Activated T-helper 17 cell treated with anti-CD3 and anti-CD28 coated beads, Interleukin-2, amount 50 U/mL, for 72 hours (primary cell): Measurements from ENCODE around the gene CPN1. TPM values are rescaled to one million over a fixed set of nuclear protein-coding genes. Genes with fewer than 3 reads are reported as not detected.
"Not testable (repeated sequence)": the region's sequence is repeated elsewhere in the genome, so short reads cannot be mapped to it uniquely, and the experiment has no call there.

Experiments
- ATAC-seq: fragments of 150-1000 bp; cut with Tn5 transposase; replicated peaks from 2 replicates; pipeline ENCODE4 v1.10.0; 2021; ENCODE audit warnings: mild to moderate bottlenecking, moderate library complexity
- H3K27ac Mint-ChIP-seq: one replicate; pipeline ENCODE4 v1.8.0; 2022; ENCODE audit warnings: mixed read lengths
- H3K27me3 Mint-ChIP-seq: one replicate; pipeline ENCODE4 v1.8.0; 2022; ENCODE audit warnings: mixed read lengths
- H3K36me3 Mint-ChIP-seq: one replicate; pipeline ENCODE4 v1.8.0; 2022; ENCODE audit warnings: low read depth, mild to moderate bottlenecking, mixed read lengths
- H3K4me1 Mint-ChIP-seq: one replicate; pipeline ENCODE4 v1.8.0; 2022; ENCODE audit warnings: mixed read lengths
- H3K4me3 Mint-ChIP-seq: one replicate; pipeline ENCODE4 v1.8.0; 2022; ENCODE audit warnings: mild to moderate bottlenecking, mixed read lengths
- H3K9me3 Mint-ChIP-seq: one replicate; pipeline ENCODE4 v1.8.0; 2022; ENCODE audit warnings: mixed read lengths
- total RNA-seq, 2 donors: library from RNA; stranded (reverse); gene quantifications; one replicate each; pipeline ENCODE4 v1.2.3, GENCODE V29; 2022

CPN1 gene
- total RNA-seq: not detected

DNA sequence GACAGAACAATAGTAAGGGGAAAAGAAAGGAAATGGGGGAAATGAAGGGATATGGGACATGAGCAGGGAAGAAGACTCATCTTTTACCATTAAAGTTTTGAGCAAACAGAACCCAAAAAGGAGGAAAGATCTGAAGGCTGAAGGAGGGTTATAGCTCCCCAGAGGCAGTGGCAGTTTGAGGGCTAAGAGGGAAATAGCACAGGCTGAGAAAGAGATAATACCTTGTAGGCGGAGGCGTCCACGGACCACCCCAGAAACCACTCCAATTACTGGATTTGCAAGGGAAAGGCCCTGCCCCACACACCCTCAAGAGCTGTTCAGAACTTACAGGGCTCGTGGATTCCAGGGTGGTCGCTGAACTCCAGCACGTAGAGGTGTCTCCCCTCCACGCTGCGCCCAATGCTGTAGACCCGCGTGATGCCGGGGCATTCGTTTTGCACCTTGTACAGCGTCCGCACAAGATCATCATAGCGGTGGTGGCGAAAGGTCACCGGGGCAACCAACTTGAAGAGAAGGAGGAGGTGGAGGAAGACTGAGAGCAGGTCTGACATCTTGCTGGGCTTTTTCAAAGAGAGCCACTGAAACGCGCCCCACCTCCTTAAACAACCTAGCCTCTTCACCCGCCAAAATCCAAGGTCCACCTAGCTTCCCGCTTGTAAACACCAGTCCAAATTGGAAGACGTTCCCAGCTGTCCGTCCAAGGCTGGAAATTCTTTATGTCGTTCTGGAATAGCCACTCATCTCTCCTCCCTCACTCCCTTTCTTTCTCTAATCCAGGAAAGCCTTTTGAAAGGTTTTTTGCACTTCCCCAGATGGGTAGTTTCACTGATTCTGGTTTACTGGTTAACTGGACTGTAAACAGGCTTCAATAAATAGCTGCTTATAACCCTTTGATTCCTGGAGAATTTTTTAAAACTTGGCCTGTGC, at the start of gene CPN1:
TSS of gene CPN1 (minus strand) at position 795 of the 927 bp plus-strand sequence. CDS start at position 551, 244 bp downstream.
- H3K27me3 Mint-ChIP-seq: peaks cover 24% of the 10 kb centered on the region
- no peaks in the 10 kb centered on the region for H3K4me1 Mint-ChIP-seq
- no peak within 1 kb of the TSS for H3K4me3 Mint-ChIP-seq
- H3K27ac Mint-ChIP-seq: no peak within 1 kb of the TSS
- H3K36me3 Mint-ChIP-seq: no peaks in the 10 kb centered on the region
- ATAC-seq: no peak
- H3K9me3 Mint-ChIP-seq: no peaks in the 10 kb centered on the region

DNA sequence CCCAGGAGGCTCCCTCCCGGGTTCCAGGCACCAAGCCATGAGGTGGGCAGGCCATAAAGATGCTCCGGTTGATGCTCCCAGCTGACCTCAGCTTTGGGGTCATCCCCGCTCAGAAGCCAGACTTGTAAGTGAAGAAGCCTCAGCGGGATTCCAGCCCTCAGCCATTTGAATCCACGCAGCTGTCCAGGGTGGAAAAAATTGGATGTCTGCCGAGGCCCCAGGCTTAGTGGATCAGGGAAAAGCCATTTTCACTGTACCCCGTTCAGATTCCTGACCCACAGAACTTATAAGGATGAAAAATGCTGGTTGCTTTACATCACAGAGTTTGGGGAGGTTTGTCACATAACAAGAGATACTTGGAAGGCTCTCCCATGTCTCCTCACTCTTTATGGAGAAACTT, 49.2 kb upstream of the CPN1 start:
- H3K9me3 Mint-ChIP-seq: peaks cover 4% of the 10 kb centered on the region
- peaks cover 18% of the 10 kb centered on the region for H3K27me3 Mint-ChIP-seq
- ATAC-seq: no peak
- no peak overlapping the region for H3K4me3 Mint-ChIP-seq
- H3K4me1 Mint-ChIP-seq: no peaks in the 10 kb centered on the region
- H3K36me3 Mint-ChIP-seq: no peaks in the 10 kb centered on the region
- no peak overlapping the region for H3K27ac Mint-ChIP-seq

DNA sequence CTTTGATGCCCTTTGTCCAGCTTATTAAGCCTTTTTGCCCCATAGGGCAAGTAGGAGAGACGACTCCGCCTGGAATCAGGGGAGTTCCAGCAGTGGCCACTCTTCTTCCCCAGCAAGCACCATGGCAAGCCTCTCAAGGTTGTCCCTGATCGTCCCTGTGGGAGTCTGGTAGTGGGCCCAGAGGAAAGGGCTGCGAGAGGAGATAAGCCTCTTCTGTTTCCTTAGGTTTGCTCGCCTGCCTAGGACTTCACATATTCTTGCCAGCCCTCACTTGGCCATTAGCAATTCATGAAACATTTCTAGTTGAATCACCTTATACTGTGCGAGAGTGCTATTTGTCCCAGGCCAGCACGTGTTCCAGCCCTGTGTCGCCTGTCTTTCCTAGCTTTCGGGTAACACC, 47.8 kb upstream of the CPN1 start:
- Mint-ChIP-seq H3K27me3 (peaks cover 18% of the 10 kb centered on the region), H3K27ac (no peak overlapping the region), H3K9me3 (peaks cover 4% of the 10 kb centered on the region), H3K4me1 (no peaks in the 10 kb centered on the region), H3K36me3 (no peaks in the 10 kb centered on the region), H3K4me3 (no peak overlapping the region)
- no peak for ATAC-seq

DNA sequence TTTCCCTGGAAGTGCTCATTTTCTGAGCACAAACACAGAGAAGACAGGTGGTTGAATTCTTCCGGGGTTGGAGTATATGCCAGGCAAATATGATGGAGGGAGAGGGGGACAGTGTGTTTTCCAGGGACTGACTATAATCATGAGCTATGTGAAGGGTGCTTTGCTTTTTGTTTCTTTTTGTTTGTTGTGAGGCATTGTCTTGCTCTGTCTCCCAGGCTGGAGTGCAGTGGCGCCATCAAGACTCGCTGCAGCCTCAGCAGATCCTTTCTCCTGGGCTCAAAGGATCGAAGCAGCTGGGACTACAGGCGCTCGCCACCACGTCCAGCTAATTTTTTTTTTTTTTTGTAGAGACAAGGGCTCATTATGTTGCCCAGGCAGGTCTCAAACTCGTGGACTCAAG, 47.3 kb upstream of the CPN1 start:
- Mint-ChIP-seq H3K27me3 (peaks cover 17% of the 10 kb centered on the region), H3K27ac (no peak overlapping the region), H3K4me3 (no peak overlapping the region), H3K9me3 (peaks cover 3% of the 10 kb centered on the region), H3K4me1 (no peaks in the 10 kb centered on the region), H3K36me3 (no peaks in the 10 kb centered on the region)
- ATAC-seq: no peak

DNA sequence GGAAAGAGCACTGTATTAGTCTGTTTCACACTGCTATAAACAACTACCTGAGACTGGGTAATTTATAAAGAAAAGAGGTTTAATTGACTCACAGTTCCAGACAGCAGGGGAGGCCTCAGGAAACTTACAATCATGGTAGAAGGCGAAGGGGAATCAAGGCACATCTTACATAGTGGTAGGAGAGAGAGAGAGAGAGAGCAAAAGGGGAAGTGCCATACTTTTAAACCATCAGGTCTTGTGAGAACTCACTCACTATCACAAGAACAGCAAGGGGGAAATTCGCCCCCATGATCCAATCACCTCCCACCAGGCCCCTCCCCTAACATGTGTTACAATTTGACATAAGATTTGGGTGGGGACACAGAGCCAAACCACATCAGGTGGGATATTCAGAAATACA, 43.7 kb upstream of the CPN1 start:
- H3K4me3 Mint-ChIP-seq, H3K4me1 Mint-ChIP-seq, ATAC-seq, H3K36me3 Mint-ChIP-seq, H3K27ac Mint-ChIP-seq, H3K9me3 Mint-ChIP-seq, H3K27me3 Mint-ChIP-seq: not testable (repeated sequence)

DNA sequence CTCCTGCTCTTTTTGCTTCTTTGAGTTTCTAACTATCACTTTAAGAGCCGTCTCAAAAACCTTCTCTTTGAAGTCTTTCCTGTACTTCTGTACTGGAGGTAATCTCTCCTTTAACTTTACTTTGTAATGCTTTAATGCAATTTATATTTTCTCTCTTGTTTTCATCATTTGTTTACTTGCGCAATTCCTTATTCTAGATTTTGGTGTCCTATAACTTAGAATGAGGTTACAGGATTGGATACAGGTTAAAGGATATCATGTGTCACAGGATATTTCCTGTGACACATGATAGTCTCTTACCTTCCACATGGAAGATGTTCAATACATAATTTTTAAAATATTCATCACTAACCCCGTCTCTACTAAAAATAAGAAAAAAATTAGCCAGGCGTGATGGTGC, 42.4 kb upstream of the CPN1 start:
- no peaks in the 10 kb centered on the region for H3K36me3 Mint-ChIP-seq
- peaks cover 4% of the 10 kb centered on the region for H3K27me3 Mint-ChIP-seq
- no peak overlapping the region for H3K4me3 Mint-ChIP-seq
- no peak overlapping the region for H3K27ac Mint-ChIP-seq
- no peak for ATAC-seq
- peaks cover 5% of the 10 kb centered on the region for H3K4me1 Mint-ChIP-seq
- H3K9me3 Mint-ChIP-seq: no peaks in the 10 kb centered on the region

DNA sequence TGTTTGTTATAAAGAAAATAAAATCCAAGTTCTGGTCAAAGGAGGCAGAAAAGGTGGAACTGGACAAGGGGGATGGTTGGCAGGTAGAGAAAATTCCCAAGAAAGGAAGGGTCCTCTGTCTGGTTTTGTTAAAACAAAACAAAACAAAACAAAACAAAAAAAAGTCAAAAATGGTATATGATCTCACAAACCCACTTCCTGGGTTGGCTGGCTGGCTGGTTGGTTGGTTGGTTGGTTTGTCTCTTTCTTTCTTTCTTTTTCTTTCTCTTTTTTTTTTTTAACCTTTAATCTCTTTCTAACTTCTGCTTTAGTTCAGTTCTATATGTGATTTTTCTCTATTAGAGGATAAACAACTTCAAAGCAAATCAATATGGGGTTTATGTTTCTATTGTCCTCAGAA, 41.1 kb upstream of the CPN1 start:
- H3K36me3 Mint-ChIP-seq: no peaks in the 10 kb centered on the region
- H3K27me3 Mint-ChIP-seq: peaks cover 6% of the 10 kb centered on the region
- ATAC-seq: no peak
- no peaks in the 10 kb centered on the region for H3K9me3 Mint-ChIP-seq
- peak overlapping the region; percentile 70 for H3K27ac Mint-ChIP-seq
- peaks cover 5% of the 10 kb centered on the region for H3K4me1 Mint-ChIP-seq
- no peak overlapping the region for H3K4me3 Mint-ChIP-seq

DNA sequence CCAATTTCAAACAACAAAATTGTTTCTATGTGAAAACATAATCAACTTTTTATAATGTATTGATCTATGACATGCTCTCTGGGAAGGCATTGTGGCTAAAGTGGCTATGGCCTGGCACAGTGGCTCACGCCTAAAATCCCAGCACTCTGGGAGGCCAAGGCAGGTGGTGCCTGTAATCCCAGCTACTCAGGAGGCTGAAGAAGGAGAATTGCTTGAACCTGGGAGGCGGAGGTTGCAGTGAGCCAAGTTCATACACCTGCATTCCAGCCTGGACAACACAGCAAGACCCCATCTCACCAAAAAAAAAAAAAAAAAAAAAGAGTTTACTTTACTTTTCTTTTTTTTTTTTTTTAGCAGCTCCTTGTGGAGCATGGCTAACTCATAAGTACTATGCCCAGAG, 38.9 kb upstream of the CPN1 start:
- H3K9me3 Mint-ChIP-seq: no peaks in the 10 kb centered on the region
- no peaks in the 10 kb centered on the region for H3K36me3 Mint-ChIP-seq
- no peak overlapping the region for H3K27ac Mint-ChIP-seq
- ATAC-seq: no peak
- H3K4me1 Mint-ChIP-seq: peaks cover 5% of the 10 kb centered on the region
- H3K4me3 Mint-ChIP-seq: no peak overlapping the region
- H3K27me3 Mint-ChIP-seq: peaks cover 16% of the 10 kb centered on the region

DNA sequence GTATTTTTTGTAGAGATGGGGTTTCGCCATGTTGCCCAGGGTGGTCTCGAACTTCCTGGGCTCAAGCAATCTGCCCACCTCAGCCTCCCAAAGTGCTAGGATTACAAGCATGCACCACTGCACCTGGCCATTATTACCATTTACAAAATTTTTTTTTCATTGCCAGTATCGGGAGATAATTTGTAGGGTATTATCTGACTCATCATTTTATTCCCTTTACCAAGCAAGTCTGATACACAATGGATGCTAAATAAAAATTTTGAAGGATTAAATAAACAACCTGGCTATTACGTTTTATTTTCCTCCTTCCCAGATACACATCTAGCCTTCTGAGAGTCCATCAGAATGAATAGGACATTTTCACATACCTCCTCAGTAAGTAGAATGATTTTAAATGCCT, 38.1 kb upstream of the CPN1 start:
- H3K36me3 Mint-ChIP-seq: no peaks in the 10 kb centered on the region
- H3K27me3 Mint-ChIP-seq: peaks cover 22% of the 10 kb centered on the region
- no peaks in the 10 kb centered on the region for H3K9me3 Mint-ChIP-seq
- no peak overlapping the region for H3K27ac Mint-ChIP-seq
- H3K4me1 Mint-ChIP-seq: peaks cover 5% of the 10 kb centered on the region
- ATAC-seq: no peak
- no peak overlapping the region for H3K4me3 Mint-ChIP-seq

DNA sequence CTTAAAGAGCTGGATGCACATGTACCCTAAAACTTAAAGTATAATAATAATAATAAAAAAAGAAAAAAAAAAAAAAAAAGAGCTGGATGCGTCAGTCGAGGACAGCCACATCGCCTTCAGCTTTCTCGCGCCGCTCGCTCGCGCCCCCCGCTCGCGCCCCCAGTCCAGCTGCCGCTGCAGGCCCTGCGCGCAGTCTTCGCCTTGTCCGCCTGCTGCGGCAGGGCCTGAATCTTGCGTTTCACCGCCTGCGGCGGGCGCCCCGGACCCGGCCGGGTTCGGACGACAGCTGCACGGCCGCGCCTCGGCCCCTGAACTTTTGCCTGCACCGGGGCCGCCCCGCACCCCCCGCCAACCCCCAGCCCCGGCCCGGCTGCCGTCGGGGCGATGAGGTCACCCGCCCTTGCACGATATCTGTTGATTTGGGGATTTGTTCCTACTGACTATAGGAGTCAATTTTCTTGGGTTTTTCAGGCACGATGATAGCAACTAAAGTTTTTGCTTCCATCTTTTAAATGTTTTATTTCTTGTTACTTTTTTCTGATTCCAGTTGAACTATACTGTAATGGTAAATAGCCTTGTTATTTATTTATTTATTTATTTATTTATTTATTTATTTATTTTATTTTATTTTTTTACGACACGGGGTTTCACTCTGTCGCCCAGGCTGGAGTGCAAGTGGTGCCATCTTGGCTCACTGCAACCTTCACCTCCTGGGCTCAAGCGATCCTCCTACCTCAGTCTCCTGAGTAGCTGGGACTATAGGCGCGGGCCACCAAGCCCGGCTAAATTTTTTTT, 33.5 kb upstream of the CPN1 start:
- Mint-ChIP-seq H3K36me3 (no peaks in the 10 kb centered on the region), H3K27me3 (peaks cover 31% of the 10 kb centered on the region), H3K9me3 (no peaks in the 10 kb centered on the region), H3K4me1 (no peaks in the 10 kb centered on the region), H3K4me3 (no peak overlapping the region), H3K27ac (no peak overlapping the region)
- ATAC-seq: no peak

DNA sequence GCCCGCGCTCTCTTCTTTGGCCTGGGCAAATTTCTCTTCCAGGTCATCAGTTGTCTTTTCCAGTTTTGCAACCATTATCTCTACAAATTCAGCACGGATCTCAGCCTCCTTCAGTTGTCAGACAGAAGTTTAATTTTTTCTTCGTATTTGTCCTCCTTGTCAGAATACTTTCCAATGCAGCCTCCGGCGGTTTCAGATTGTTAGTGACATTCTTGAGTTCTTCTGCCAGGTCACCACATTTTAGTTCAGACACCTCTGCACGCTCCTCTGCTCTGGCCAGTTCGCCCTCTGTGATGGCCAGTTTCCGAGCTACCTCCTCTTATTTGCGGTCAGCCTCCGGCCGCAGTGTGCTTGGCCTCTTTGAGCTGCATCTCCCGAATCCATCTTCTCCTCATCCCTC, 32.8 kb upstream of the CPN1 start:
- no peaks in the 10 kb centered on the region for H3K4me1 Mint-ChIP-seq
- no peaks in the 10 kb centered on the region for H3K9me3 Mint-ChIP-seq
- H3K36me3 Mint-ChIP-seq: no peaks in the 10 kb centered on the region
- H3K4me3 Mint-ChIP-seq: no peak overlapping the region
- no peak overlapping the region for H3K27ac Mint-ChIP-seq
- peaks cover 31% of the 10 kb centered on the region for H3K27me3 Mint-ChIP-seq
- ATAC-seq: no peak

DNA sequence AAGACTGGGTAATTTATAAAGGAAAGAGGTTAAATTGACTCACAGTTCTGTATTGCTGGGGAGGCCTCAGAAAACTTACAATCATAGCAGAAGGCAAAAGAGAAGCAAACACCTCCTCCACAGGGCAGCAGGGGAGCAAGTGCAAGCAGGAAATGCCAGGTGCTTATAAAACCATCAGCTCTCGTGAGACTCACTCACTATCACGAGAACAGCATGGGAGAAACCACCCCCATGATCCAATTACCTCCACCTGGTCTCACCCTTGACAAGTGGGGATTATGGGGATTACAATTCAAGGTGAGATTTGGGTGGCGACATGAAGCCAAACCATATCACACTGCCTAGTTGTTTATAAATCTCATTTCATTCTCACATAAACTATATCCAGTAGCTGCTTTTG, 28.0 kb upstream of the CPN1 start:
- H3K4me1 Mint-ChIP-seq: no peaks in the 10 kb centered on the region
- no peak overlapping the region for H3K4me3 Mint-ChIP-seq
- no peaks in the 10 kb centered on the region for H3K36me3 Mint-ChIP-seq
- no peaks in the 10 kb centered on the region for H3K9me3 Mint-ChIP-seq
- peaks cover 14% of the 10 kb centered on the region for H3K27me3 Mint-ChIP-seq
- H3K27ac Mint-ChIP-seq: no peak overlapping the region
- ATAC-seq: no peak

DNA sequence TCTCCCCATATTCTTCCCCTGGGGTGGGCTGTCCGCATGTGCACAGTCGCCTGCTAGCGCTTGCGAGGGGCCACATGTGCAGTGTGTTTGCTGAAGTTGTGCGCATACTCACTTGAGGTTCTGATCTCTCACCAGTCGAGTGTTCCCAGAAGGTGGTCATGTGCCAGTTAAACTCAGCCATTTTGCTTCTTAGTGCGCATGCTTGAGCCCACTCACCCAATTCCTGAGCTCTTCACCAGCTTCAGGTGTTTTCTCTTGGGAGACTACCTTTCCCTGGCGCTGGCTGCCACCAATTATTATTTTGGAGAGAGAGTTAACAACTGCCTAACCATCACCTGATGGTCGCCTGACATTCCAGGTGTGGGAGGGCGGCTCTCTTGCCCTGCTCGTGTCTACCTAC, 25.2 kb upstream of the CPN1 start:
- Mint-ChIP-seq H3K27me3 (peaks cover 19% of the 10 kb centered on the region), H3K27ac (no peak overlapping the region), H3K4me1 (no peaks in the 10 kb centered on the region), H3K36me3 (no peaks in the 10 kb centered on the region), H3K9me3 (no peaks in the 10 kb centered on the region), H3K4me3 (no peak overlapping the region)
- no peak for ATAC-seq

DNA sequence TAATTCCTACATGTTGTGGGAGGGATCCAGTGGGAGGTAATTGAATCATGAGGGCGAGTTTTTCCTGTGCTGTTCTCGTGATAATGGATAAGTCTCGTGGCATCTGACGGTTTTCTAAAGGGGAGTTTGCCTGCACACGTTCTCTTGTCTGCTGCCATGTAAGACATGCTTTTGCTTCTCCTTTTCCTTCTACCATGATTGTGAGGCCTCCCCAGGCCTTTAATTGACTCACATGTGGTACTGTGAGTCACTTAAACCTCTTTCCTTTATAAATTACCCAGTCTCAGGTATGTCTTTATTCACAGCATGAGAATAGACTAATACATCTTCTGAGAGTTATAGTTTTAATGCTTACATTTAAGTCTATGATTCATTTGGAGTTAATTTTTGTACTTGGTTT, 22.6 kb upstream of the CPN1 start:
- no peak for ATAC-seq
- H3K4me3 Mint-ChIP-seq: no peak overlapping the region
- peaks cover 29% of the 10 kb centered on the region for H3K27me3 Mint-ChIP-seq
- H3K9me3 Mint-ChIP-seq: no peaks in the 10 kb centered on the region
- no peaks in the 10 kb centered on the region for H3K36me3 Mint-ChIP-seq
- no peak overlapping the region for H3K27ac Mint-ChIP-seq
- no peaks in the 10 kb centered on the region for H3K4me1 Mint-ChIP-seq

DNA sequence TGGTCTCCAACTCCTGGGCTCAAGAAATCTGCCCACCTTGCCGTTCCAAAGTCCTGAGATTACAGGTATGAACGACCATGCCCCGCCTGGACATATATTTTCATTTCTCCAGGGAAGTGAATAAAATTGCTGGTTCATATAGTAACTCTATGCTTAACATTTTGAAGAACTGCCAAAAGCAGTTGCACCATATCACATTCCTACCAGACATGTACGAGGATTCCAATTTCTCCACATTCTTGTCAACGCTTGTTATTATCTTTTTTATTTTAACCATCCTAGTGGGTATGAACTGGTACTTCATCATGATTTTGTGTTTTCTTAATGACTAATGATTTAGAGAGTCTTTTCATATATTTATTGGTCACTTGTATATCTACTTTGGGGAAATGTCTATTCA, 21.9 kb upstream of the CPN1 start:
- Mint-ChIP-seq H3K36me3 (no peaks in the 10 kb centered on the region), H3K9me3 (no peaks in the 10 kb centered on the region), H3K4me1 (no peaks in the 10 kb centered on the region), H3K27ac (no peak overlapping the region), H3K4me3 (no peak overlapping the region), H3K27me3 (peaks cover 29% of the 10 kb centered on the region)
- no peak for ATAC-seq
